H54 (cell line): ENCODE data around the gene MMS19.
"Not testable (repeated sequence)": the region's sequence is repeated elsewhere in the genome, so short reads cannot be mapped to it uniquely, and the experiment has no call there.

Source experiments
- DNase-seq: peaks from one replicate; pipeline ENCODE4 v3.0.0; 2011; ENCODE audit warnings: low spot score, mixed read lengths; ENCODE audit not compliant: insufficient read length
- FAIRE-seq: peaks from 3 replicates; lab custom pipeline; 2011; peaks lifted over from hg19 to GRCh38; lab: Jason Lieb, UNC
- POLR2A ChIP-seq: IDR thresholded peaks from 2 replicates; pipeline ENCODE4 v1.6.1; 2011; ENCODE audit warnings: low read depth, mild to moderate bottlenecking, low read length

Gene MMS19

GRCh38 chr10:97475936-97476594 lies 22.2 kb downstream of the MMS19 start:
- DNase-seq (no peak), FAIRE-seq (no peak)
- TF ChIP-seq POLR2A: no peak

- DNase-seq (no peak), FAIRE-seq (no peak)
- no peak for TF ChIP-seq POLR2A
These were observed 23.3 kb downstream of the MMS19 start for GRCh38 chr10:97474918-97475317.

GRCh38 chr10:97468781-97469180 lies 29.4 kb downstream of the MMS19 start:
- not testable (repeated sequence) for FAIRE-seq, DNase-seq

- DNase-seq: no peak
- no peak for TF ChIP-seq POLR2A
- FAIRE-seq: no peak
These were observed 30.1 kb downstream of the MMS19 start for GRCh38 chr10:97468162-97468561.

GRCh38 chr10:97466755-97467154 lies 31.5 kb downstream of the MMS19 start:
- DNase-seq (peak; percentile 56), FAIRE-seq (no peak)

GRCh38 chr10:97465982-97466381 lies 32.2 kb downstream of the MMS19 start:
- DNase-seq (no peak), FAIRE-seq (no peak)
- TF ChIP-seq POLR2A: no peak

More at GRCh38 chr10:97466755-97467154, 31.5 kb downstream of the MMS19 start:
- no peak for TF ChIP-seq POLR2A

- DNase-seq (no peak), FAIRE-seq (no peak)
- no peak for TF ChIP-seq POLR2A
These were observed 34.0 kb downstream of the MMS19 start for GRCh38 chr10:97464226-97464625.

GRCh38 chr10:97463363-97464132 lies 34.7 kb downstream of the MMS19 start:
- TF ChIP-seq POLR2A: no peak
- FAIRE-seq: no peak
- DNase-seq: peak; percentile 42

GRCh38 chr10:97462309-97462708 lies 35.9 kb downstream of the MMS19 start:
- DNase-seq (no peak), FAIRE-seq (no peak)
- no peak for TF ChIP-seq POLR2A

GRCh38 chr10:97459933-97460332 lies 38.3 kb downstream of the MMS19 start:
- no peak for TF ChIP-seq POLR2A
- DNase-seq (no peak), FAIRE-seq (no peak)

- no peak for DNase-seq
- FAIRE-seq: no peak
- no peak for TF ChIP-seq POLR2A
These were observed 39.1 kb downstream of the MMS19 start for GRCh38 chr10:97459111-97459510.

- FAIRE-seq (no peak), DNase-seq (no peak)
- no peak for TF ChIP-seq POLR2A
These were observed 41.5 kb downstream of the MMS19 start for GRCh38 chr10:97456686-97457065.

- DNase-seq (no peak), FAIRE-seq (no peak)
- TF ChIP-seq POLR2A: no peak
These were observed 42.1 kb downstream of the MMS19 start for GRCh38 chr10:97456034-97456685.

- no peak for FAIRE-seq
- DNase-seq: no peak
- TF ChIP-seq POLR2A: no peak
These were observed 43.7 kb downstream of the MMS19 start for GRCh38 chr10:97454330-97455036.

- DNase-seq (no peak), FAIRE-seq (no peak)
- no peak for TF ChIP-seq POLR2A
These were observed 45.9 kb downstream of the MMS19 start for GRCh38 chr10:97452352-97452751.
